WTC11 (cell line): ENCODE data around the gene PRX. TPM values are rescaled to one million over a fixed set of nuclear protein-coding genes. Genes with fewer than 3 reads are reported as not detected.

Experiments
- ATF2 ChIP-seq: sonication (generic); formaldehyde crosslinking; IDR thresholded peaks from 2 replicates; pipeline ENCODE4 v1.8.1; 2022; ENCODE audit warnings: low read depth, missing genetic modification reagents, borderline replicate concordance
- CREB1 ChIP-seq: sonication (generic); formaldehyde crosslinking; IDR thresholded peaks from 2 replicates; pipeline ENCODE4 v1.8.0; 2023; ENCODE audit warnings: mild to moderate bottlenecking, missing genetic modification reagents
- CREM ChIP-seq: sonication (generic); formaldehyde crosslinking; IDR thresholded peaks from 2 replicates; pipeline ENCODE4 v1.8.1; 2022; ENCODE audit warnings: mild to moderate bottlenecking, missing genetic modification reagents, moderate library complexity
- CTCF ChIP-seq: fragments of 200-600 bp; IDR thresholded peaks from 2 replicates; pipeline ENCODE4 v1.8.0; 2022; ENCODE audit warnings: antibody characterized with exemption
- ELF4 ChIP-seq: sonication (generic); formaldehyde crosslinking; IDR thresholded peaks from 2 replicates; pipeline ENCODE4 v1.8.1; 2022; ENCODE audit warnings: low read depth, mild to moderate bottlenecking, moderate library complexity, missing genetic modification reagents
- FOXK1 ChIP-seq: sonication (generic); formaldehyde crosslinking; IDR thresholded peaks from 2 replicates; pipeline ENCODE4 v1.8.0; 2022; ENCODE audit warnings: mild to moderate bottlenecking, moderate library complexity, missing genetic modification reagents
- IRF1 ChIP-seq: sonication (generic); formaldehyde crosslinking; IDR thresholded peaks from 2 replicates; pipeline ENCODE4 v1.8.0; 2023; ENCODE audit warnings: missing genetic modification reagents
- JUN ChIP-seq: sonication (generic); formaldehyde crosslinking; IDR thresholded peaks from 2 replicates; pipeline ENCODE4 v1.8.0; 2023; ENCODE audit warnings: mild to moderate bottlenecking, missing genetic modification reagents
- MAX ChIP-seq: sonication (generic); formaldehyde crosslinking; IDR thresholded peaks from 2 replicates; pipeline ENCODE4 v1.8.0; 2022; ENCODE audit warnings: mild to moderate bottlenecking, missing genetic modification reagents
- MLX ChIP-seq: sonication (generic); formaldehyde crosslinking; IDR thresholded peaks from 2 replicates; pipeline ENCODE4 v1.8.1; 2023; ENCODE audit warnings: mild to moderate bottlenecking, missing genetic modification reagents, moderate library complexity
- NFYB ChIP-seq: sonication (generic); formaldehyde crosslinking; conservative IDR thresholded peaks from 2 replicates; pipeline ENCODE4 v1.8.0; 2022; ENCODE audit warnings: low read depth, missing genetic modification reagents
- NR2C2 ChIP-seq: sonication (generic); formaldehyde crosslinking; IDR thresholded peaks from 2 replicates; pipeline ENCODE4 v1.8.0; 2022; ENCODE audit warnings: mild to moderate bottlenecking, missing genetic modification reagents
- RELA ChIP-seq: sonication (generic); formaldehyde crosslinking; IDR thresholded peaks from 2 replicates; pipeline ENCODE4 v1.8.1; 2022; ENCODE audit warnings: missing genetic modification reagents, mild to moderate bottlenecking, borderline replicate concordance
- SMAD4 ChIP-seq: sonication (generic); formaldehyde crosslinking; IDR thresholded peaks from 2 replicates; pipeline ENCODE4 v1.8.0; 2022; ENCODE audit warnings: mild to moderate bottlenecking, missing genetic modification reagents
- TCF7 ChIP-seq: sonication (generic); formaldehyde crosslinking; IDR thresholded peaks from 2 replicates; pipeline ENCODE4 v1.8.0; 2022; ENCODE audit warnings: mild to moderate bottlenecking, low read depth, missing genetic modification reagents, moderate library complexity
- TEAD1 ChIP-seq: sonication (generic); formaldehyde crosslinking; IDR thresholded peaks from 2 replicates; pipeline ENCODE4 v1.8.0; 2022; ENCODE audit warnings: mild to moderate bottlenecking, missing genetic modification reagents
- ZNF121 ChIP-seq: sonication (generic); formaldehyde crosslinking; IDR thresholded peaks from 2 replicates; pipeline ENCODE4 v1.8.0; 2023; ENCODE audit warnings: missing genetic modification reagents
- ZNF219 ChIP-seq: sonication (generic); formaldehyde crosslinking; IDR thresholded peaks from 2 replicates; pipeline ENCODE4 v1.8.0; 2023; ENCODE audit warnings: missing genetic modification reagents, mild to moderate bottlenecking, borderline replicate concordance
- ZNF263 ChIP-seq: sonication (generic); formaldehyde crosslinking; IDR thresholded peaks from 2 replicates; pipeline ENCODE4 v1.8.1; 2022; ENCODE audit warnings: low read depth, mild to moderate bottlenecking, moderate library complexity, missing genetic modification reagents
- ZNF671 ChIP-seq: fragments of 250-450 bp; sonication (Bioruptor Pico); IDR thresholded peaks from 2 replicates; pipeline ENCODE4 v1.8.0; 2021; ENCODE audit warnings: mild to moderate bottlenecking
- total RNA-seq: library from RNA; stranded (reverse); gene quantifications from 3 replicates; pipeline ENCODE4 v1.2.3, GENCODE V29; 2021
- TF ChIP-seq, protein P1 (sequence below): sonication (generic); formaldehyde crosslinking; IDR thresholded peaks from 2 replicates; pipeline ENCODE4 v1.8.1; 2023; ENCODE audit warnings: mild to moderate bottlenecking, moderate library complexity, missing genetic modification reagents
- TF ChIP-seq, protein P2 (sequence below): fragments of 250-450 bp; sonication (Bioruptor Pico); conservative IDR thresholded peaks from 2 replicates; pipeline ENCODE4 v1.9.0; 2021; ENCODE audit warnings: mild to moderate bottlenecking
- TF ChIP-seq, protein P3 (sequence below): sonication (generic); formaldehyde crosslinking; IDR thresholded peaks from 2 replicates; pipeline ENCODE4 v1.8.0; 2022; ENCODE audit warnings: missing genetic modification reagents
- TF ChIP-seq, protein P4 (sequence below): sonication (generic); formaldehyde crosslinking; IDR thresholded peaks from 2 replicates; pipeline ENCODE4 v1.8.0; 2022; ENCODE audit warnings: mild to moderate bottlenecking, missing genetic modification reagents

PRX gene
- total RNA-seq, 1 experiment from 2014 or later = 8.4 TPM

- TF ChIP-seq NR2C2 (CRISPR knock-in tag) (no peak), ZNF263 (CRISPR knock-in tag) (no peak), IRF1 (CRISPR knock-in tag) (no peak), FOXK1 (CRISPR knock-in tag) (0 out of 2 replicates have a peak, but pooled peaks have one; percentile 30), ZNF219 (CRISPR knock-in tag) (no peak), ZNF121 (CRISPR knock-in tag) (peak; percentile 88), CREB1 (CRISPR knock-in tag) (no peak), CREM (0 out of 2 replicates have a peak, but pooled peaks have one; percentile 35), ZNF671 (CRISPR knock-in tag) (no peak), TCF7 (CRISPR knock-in tag) (no peak), ATF2 (CRISPR knock-in tag) (no peak), TEAD1 (CRISPR knock-in tag) (no peak), JUN (CRISPR knock-in tag) (no peak), SMAD4 (CRISPR knock-in tag) (no peak), NFYB (CRISPR knock-in tag) (peak; percentile 98), MAX (CRISPR knock-in tag) (peak; percentile 69), MLX (CRISPR knock-in tag) (no peak), CTCF (peak; percentile 80), RELA (CRISPR knock-in tag) (no peak), ELF4 (no peak)
- TF ChIP-seq, protein P1, sequence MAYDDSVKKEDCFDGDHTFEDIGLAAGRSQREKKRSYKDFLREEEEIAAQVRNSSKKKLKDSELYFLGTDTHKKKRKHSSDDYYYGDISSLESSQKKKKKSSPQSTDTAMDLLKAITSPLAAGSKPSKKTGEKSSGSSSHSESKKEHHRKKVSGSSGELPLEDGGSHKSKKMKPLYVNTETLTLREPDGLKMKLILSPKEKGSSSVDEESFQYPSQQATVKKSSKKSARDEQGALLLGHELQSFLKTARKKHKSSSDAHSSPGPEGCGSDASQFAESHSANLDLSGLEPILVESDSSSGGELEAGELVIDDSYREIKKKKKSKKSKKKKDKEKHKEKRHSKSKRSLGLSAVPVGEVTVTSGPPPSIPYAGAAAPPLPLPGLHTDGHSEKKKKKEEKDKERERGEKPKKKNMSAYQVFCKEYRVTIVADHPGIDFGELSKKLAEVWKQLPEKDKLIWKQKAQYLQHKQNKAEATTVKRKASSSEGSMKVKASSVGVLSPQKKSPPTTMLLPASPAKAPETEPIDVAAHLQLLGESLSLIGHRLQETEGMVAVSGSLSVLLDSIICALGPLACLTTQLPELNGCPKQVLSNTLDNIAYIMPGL (CRISPR knock-in tag) = no peak
- TF ChIP-seq, protein P2, sequence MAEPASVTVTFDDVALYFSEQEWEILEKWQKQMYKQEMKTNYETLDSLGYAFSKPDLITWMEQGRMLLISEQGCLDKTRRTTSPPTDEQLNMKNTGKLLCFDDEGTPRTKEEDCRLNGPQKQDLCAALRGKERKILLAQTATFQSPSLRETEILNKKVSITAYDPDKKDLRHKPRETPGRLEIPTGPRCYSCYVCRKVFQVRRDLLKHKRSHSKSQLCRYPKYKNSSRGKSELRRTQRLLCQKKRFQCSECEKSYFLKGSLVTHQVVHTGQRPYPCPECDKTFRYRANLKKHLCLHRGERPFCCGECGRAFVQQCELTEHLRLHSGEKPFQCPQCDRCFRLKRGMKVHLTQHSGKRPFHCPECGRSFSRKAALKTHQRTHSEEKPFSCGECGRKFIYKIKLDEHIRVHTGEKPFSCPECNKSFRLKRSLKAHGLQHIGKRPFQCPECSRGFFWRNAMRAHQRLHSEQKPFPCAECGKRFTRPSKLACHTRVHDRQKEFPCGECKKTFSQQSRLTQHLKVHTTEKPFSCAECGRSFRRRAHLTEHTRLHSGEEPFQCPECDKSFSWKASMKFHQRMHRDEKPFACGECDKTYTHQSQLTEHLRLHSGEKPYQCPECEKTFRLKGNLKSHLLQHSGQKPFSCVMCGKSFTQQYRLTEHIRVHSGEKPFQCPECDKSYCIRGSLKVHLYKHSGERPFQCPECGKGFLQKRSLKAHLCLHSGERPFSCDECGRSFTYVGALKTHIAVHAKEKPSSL (CRISPR knock-in tag) = no peak
- TF ChIP-seq, protein P3, sequence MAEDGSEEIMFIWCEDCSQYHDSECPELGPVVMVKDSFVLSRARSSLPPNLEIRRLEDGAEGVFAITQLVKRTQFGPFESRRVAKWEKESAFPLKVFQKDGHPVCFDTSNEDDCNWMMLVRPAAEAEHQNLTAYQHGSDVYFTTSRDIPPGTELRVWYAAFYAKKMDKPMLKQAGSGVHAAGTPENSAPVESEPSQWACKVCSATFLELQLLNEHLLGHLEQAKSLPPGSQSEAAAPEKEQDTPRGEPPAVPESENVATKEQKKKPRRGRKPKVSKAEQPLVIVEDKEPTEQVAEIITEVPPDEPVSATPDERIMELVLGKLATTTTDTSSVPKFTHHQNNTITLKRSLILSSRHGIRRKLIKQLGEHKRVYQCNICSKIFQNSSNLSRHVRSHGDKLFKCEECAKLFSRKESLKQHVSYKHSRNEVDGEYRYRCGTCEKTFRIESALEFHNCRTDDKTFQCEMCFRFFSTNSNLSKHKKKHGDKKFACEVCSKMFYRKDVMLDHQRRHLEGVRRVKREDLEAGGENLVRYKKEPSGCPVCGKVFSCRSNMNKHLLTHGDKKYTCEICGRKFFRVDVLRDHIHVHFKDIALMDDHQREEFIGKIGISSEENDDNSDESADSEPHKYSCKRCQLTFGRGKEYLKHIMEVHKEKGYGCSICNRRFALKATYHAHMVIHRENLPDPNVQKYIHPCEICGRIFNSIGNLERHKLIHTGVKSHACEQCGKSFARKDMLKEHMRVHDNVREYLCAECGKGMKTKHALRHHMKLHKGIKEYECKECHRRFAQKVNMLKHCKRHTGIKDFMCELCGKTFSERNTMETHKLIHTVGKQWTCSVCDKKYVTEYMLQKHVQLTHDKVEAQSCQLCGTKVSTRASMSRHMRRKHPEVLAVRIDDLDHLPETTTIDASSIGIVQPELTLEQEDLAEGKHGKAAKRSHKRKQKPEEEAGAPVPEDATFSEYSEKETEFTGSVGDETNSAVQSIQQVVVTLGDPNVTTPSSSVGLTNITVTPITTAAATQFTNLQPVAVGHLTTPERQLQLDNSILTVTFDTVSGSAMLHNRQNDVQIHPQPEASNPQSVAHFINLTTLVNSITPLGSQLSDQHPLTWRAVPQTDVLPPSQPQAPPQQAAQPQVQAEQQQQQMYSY = 0 out of 2 replicates have a peak, but pooled peaks have one; percentile 26
- TF ChIP-seq, protein P4, sequence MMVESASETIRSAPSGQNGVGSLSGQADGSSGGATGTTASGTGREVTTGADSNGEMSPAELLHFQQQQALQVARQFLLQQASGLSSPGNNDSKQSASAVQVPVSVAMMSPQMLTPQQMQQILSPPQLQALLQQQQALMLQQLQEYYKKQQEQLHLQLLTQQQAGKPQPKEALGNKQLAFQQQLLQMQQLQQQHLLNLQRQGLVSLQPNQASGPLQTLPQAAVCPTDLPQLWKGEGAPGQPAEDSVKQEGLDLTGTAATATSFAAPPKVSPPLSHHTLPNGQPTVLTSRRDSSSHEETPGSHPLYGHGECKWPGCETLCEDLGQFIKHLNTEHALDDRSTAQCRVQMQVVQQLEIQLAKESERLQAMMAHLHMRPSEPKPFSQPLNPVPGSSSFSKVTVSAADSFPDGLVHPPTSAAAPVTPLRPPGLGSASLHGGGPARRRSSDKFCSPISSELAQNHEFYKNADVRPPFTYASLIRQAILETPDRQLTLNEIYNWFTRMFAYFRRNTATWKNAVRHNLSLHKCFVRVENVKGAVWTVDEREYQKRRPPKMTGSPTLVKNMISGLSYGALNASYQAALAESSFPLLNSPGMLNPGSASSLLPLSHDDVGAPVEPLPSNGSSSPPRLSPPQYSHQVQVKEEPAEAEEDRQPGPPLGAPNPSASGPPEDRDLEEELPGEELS (CRISPR knock-in tag) = no peak
Observed at GRCh38 chr19:40425450-40426287, 12.5 kb upstream of the PRX start, which contains the start of gene SERTAD1 (continued).
